Endometrial microvascular endothelial cells (primary cell): ENCODE results near the gene COL5A1. TPM values are rescaled to one million over a fixed set of nuclear protein-coding genes. Genes with fewer than 3 reads are reported as not detected.

Experiments
- in situ Hi-C: cut with HindIII; loops from 2 replicates; pipeline ENCODE4 v1.10.0; 2017; ENCODE audit warnings: low sequenced_read_pairs, low pct_unique_long_range_greater_than_20kb; ENCODE audit errors: inconsistent ontology term
- total RNA-seq: library from RNA; depleted of rRNA; stranded (reverse); fragments of >200 nt; gene quantifications from one replicate; pipeline ENCODE4 v1.2.3, GENCODE V29; 2015; ENCODE audit errors: inconsistent ontology term

COL5A1 gene
- total RNA-seq, 1 donor from 2014 or later = 23.8 TPM

DNA sequence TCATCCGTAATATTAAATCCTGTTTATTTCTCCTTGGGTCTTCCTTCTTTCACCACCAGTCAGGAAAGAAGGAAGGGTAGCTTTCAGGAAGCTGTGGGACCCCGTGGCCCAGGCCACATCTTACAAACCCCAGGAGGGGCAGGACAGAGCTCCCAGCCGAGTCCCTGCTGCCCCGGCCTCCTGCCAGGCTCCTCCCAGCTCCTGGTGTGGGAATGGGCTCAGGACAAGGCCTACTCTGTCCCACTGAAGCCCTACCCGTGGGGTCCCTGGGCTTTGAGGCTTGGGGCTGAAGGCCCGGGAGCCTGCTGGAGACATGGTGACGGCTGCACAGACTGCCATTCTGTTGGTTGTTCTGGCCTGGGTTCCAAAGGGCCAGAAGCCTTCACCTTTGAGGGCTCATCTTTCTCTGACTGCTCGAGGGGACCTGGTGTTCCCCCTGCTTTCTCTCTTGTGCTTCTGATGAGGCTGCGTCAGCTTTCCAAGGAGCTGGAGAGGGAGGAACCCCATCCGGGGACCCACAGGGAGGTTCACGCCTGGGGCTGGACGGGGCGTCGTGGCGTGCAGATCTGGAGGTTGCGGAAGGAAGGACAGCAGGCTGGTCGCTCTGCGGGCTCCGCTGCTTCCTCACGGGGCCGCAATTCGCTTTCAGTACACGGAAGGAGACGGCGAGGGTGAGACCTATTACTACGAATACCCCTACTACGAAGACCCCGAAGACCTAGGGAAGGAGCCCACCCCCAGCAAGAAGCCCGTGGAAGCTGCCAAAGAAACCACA is 86.6 kb downstream of the COL5A1 start:
- in situ Hi-C loops = no loop called here

DNA sequence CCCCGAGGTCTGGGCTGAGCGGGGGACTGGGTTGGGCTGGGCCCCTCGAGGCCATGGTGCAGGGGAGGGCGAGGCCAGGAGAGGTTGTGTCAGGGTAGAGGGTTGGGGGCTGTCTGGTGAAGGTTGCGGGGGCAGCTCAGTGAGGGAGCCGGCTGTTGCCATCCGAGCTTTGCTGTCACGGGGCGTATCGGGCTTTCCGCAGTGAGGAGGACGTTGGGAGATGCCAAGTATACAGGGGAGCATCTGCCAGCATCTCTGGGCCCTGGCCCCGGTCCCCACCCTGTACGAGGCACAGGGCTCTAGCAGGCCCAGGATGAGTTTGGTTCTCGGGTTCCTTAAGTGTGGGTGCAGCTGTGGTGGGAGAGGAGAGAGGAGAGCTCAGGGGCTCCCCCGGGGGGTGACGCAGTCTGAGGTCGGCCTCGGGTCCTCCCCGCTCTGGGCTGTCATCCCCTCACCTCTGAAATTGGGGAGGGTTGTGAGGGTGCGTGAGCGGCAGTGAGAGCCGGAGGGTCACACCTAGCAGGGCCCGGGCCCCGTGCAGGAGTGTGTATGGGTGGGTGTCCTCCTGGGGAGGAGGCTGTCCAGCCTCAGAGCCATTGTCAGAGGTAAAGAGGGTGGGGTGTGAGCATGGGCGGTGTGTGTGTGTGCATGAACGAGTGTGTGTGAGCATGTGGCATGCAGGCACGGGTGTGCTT is 87.3 kb downstream of the COL5A1 start:
- in situ Hi-C loops = no loop called here

DNA sequence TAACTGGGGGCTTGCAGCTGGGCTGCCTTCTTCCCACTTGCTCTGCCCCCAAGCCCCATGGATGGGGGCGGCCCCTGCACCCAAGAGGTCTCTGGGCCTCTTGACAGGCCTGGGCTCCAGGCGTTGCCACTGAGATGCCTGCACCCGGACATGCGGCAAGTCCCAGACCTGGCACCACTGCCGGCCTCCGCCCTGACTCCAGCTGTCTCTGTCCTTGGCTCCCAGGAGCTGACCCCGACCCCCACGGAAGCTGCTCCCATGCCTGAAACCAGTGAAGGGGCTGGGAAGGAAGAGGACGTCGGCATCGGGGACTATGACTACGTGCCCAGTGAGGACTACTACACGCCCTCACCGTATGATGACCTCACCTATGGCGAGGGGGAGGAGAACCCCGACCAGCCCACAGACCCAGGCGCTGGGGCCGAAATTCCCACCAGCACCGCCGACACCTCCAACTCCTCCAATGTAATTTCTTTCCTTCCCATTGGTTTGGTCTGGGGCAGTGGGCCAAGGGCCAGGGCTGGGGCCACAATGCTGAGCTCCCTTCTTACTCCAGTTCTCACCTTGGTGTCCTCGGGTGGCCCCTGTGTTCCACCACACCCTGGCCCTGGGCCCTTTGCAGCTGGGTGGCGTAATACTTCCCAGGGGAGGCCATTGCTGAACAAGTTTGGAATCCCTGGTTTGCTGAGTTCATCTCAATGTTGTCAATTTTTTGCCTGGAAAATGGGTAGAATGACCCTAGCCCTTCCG is 88.6 kb downstream of the COL5A1 start:
- in situ Hi-C loops = no loop called here

DNA sequence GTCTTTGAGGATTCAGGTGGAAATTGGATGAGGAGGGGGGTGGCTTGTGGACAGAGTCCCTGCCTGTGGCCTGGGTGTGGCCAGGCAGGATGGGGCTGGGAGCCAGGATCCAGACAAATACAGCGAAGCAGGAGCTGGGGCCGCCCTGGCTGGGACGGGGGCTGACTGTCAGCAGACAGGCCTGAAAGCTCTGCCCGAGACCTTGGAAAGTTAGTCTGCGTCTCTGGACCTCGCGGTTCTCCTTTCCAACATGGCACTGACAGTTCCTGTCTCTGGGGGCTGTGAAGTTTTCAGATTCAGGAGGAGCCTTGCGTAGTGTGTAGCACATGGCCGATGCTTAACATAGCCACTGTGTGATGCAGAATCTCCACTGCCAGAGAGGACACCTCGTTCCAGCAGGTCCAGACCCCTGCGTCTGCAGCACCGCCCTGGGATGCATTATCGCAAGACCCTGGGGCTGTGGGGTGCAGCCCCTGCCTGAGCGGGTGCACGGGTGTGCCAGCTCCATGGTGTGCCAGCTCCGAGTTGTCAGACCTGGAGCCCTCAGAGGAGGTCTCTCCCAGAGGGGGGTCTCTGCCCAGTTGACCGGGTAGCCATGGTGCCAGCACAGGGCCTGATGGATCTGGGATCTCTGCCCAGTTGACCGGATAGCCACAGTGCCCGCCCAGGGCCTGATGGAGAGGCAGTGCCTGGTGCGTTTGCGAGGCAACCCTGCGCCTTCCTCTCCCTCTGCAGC is 89.3 kb downstream of the COL5A1 start:
- in situ Hi-C loops = no loop called here

DNA sequence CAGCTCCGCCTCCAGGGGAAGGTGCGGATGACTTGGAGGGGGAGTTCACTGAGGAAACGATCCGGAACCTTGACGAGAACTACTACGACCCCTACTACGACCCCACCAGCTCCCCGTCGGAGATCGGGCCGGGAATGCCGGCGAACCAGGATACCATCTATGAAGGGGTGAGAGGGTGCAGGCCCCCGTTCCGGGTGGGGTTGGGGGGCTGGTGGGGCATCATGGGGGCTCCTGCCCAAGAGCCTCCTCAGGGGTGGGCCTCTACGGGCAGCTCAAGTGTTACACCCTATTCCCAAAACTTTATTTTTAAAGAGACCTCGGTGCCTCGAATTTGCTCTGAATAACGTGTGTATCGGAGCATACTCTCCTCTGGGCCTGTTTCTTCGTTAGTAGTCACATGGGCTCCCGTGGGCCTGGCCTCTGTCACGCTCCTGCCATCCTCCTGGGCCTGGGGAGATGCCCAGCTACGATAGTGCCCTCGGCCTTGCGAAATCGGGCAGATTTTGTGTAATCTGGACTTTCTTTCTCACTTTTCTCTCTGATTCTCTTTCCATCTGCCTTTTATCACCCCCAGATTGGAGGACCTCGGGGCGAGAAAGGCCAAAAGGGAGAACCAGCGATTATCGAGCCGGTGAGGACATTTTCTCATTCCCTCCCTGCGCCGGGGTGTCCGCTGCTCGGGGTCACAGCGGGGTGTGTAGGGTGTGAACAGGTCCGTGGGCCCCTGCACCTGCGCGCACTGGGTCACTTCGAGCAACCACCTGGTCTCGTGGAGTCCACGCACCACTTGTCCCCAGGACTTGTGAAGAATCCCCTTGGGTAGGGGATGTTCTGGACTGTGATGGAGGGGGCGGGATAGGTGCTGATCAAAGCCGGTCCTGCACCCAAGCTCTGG is 90.1 kb downstream of the COL5A1 start:
- in situ Hi-C loops = no loop called here

- in situ Hi-C loops = no loop called here
Measured at GRCh38 chr9:134732392-134733110, 90.9 kb downstream of the COL5A1 start.

GRCh38 chr9:134733480-134734232 is 92.1 kb downstream of the COL5A1 start:
- in situ Hi-C loops = no loop called here

GRCh38 chr9:134734270-134734669 is 92.7 kb downstream of the COL5A1 start:
- in situ Hi-C loops = no loop called here

DNA sequence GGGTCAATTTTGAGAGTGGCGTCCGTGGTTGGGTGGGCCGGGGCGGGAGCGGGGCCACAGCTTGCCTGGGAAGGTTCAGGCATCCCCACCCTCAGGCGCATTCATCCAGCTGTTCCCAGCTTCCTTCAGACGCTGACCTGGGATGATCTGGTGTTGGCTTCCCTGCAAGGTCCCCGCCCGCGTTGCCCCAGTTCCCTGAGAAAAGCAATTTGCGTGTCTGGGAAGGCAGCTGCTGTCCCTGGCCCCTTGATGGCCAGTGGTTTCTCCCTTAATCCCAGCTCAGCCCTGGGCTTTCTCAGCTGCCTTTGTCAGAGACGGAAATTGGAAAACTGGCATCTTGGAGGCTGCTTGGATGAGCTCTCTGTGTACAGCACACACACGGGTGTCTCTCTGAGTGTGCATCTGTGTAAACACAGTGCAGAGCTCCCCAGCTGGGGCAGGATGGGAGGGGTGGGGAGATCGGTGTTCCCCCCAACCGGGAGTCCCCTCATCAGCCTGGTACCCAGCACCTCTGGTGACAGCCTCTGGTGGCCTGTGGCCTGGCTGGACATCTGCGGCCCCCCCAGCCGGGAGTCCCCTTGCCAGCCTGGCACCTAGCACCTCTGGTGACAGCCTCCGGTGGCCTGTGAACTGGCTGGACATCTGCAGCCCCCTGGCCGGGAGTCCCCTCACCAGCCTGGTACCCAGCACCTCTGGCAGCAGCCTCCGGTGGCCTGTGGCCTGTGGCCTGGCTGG is 94.0 kb downstream of the COL5A1 start:
- in situ Hi-C loops = no loop called here

DNA sequence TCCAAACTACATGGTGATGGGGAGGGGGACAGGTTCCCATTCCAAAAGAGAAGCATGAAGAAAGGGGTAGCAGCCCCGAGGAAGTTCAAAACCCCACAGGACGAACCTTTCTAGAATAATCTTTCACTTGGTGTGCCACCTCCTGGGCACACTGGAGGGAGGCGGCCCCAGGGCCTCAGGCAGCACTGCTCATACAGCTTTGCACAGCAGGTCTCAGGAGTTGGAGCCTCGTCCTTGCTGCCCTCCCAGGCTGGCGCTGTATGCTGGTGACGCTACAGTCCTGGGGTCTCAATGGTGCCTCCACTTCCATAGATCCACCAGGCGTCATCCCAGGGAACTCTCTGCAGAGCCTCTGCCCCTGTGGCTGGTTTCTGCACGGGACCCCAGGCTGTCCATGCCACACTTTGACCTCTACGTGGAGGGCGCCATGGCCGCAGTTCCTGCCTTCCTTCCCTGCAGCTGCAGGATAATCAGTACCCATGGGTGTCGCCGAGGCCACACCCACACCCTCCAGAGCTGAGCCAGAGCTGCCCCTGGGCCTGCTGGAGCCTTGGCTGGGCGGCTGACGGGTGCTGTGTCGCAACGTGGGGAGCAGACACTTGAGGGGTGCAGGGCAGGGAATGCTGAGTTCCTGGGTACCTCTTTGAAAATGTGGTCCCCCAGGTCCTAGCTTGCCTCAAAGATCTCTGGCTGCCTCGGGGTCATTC is 95.3 kb downstream of the COL5A1 start:
- in situ Hi-C loops = no loop called here

DNA sequence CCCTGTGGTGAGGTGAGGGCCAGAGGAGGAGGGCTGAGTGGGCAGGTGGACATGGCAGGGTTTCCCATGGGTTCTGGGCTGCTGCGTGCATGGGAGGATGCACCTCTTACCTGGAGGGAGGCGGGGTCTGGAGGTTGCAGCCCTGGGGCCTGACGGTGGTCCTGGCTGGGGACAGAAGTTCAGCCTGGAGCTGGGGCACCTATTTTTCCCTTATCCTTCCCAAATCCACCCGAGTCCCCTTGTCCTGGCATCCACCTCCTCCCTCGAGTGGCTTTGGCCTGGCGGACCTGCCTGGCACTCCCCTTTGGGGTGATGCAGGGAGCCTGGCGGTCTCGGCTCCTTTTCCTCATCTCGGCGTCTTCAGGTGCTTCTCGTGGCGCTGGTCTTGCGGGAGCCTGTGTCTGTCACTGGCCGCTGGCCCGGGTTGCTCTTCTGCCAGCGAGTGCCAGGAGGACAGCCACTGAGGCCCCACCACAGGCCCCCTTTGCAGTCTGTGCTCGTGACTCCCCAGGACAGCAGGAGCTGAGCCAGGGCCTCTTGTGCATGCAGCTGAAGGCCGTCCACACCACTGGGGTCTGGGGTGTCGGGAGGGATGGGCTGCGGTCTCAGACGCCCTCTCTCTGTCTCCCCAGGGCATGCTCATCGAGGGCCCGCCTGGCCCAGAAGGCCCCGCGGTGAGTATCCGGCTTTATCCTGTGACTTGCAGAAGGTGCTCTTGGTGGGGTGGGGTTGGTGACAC is 96.4 kb downstream of the COL5A1 start:
- in situ Hi-C loops = no loop called here

GRCh38 chr9:134738869-134739659 is 97.5 kb downstream of the COL5A1 start:
- in situ Hi-C loops = no loop called here

GRCh38 chr9:134739660-134739968 is 98.0 kb downstream of the COL5A1 start:
- in situ Hi-C loops = no loop called here

DNA sequence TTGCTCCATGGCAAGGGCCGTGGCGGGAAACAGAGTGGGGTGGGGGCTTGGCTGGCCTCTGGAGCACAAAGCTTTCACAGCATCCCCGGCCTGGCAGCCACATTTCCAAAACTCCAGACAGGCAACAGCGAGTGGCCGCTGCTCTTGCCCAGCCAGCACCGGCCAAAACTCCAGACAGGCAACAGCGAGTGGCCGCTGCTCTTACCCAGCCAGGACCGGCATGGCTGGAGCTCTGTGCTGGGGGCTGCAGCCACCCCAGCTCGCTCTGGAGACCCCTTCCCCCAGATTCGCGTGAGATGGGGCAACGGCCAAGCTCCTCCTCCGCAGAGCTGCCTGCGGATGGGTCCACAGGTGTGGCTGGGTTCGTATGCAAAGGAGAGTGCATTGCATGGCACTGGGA is 98.5 kb downstream of the COL5A1 start:
- in situ Hi-C loops = no loop called here

DNA sequence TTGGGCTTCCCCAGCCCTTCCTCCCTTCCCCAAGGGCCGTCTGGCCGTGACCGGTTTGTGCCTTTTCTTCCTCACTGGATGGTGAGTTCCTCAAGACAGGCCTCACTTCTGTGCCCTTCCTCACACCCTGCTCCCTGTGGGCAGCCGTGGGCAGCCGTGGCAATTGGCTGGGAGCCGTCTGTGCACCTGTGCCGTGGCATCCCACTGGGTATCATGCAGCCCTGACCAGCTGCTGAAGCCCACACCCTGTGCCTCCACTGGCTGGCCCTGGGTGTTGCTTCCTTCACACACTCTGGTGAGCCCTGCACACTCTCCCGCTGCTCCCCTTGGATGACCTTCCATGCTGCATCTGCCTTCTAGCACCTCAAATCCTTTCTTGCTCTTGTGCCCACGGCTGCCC is 100.2 kb downstream of the COL5A1 start:
- in situ Hi-C loops = no loop called here
